ENCODE data around the gene ERAL1. TPM values are rescaled to one million over a fixed set of nuclear protein-coding genes. Genes with fewer than 3 reads are reported as not detected.
"Not testable (repeated sequence)": the region's sequence is repeated elsewhere in the genome, so short reads cannot be mapped to it uniquely, and the experiment has no call there.

Gene ERAL1
- total and polyA plus RNA-seq, 4 donors = 28.4 to 39.3 (median 36.9) TPM

- H3K27ac ChIP-seq (ENCODE audit: low read depth in 1 of 2, low read length in 1 of 2) = no peak overlapping the region
- no peaks in the 10 kb centered on the region for H3K27me3 ChIP-seq (ENCODE audit: control insufficient read depth in 3 of 3, insufficient read depth in 3 of 3, low read length in 2 of 3)
- TF ChIP-seq CTCF (IDR thresholded peaks at IDR 0.05; ENCODE audit: control extremely low read depth, extremely low read depth) = no peak
- no peaks in the 10 kb centered on the region for H3K4me1 ChIP-seq (ENCODE audit: control insufficient read depth in 5 of 5, insufficient read depth in 5 of 5, low read length in 5 of 5)
- H3K9ac ChIP-seq (ENCODE audit: insufficient read depth in 1 of 2, low read length in 2 of 2) = no peak overlapping the region
- ATAC-seq (ENCODE audit: insufficient read depth, low FRiP score) = no peak
- H3K36me3 ChIP-seq (ENCODE audit: control insufficient read depth in 4 of 4, insufficient read depth in 4 of 4, low read length in 4 of 4) = peaks cover 2 to 22% (median 11%) of the 10 kb centered on the region in 4 donors
- H3K4me3 ChIP-seq = no peak overlapping the region
- WGBS, 2 donors = 48 to 74% methylated on average over 1 of the region's 1 CpG
- DNase-seq = no peak
- no peaks in the 10 kb centered on the region for H3K9me3 ChIP-seq (ENCODE audit: control insufficient read depth in 4 of 4, insufficient read depth in 3 of 4, low read length in 3 of 4)
Observed at GRCh38 chr17:28875848-28876550, 21.2 kb downstream of the ERAL1 start.

- not testable (repeated sequence) for H3K4me1 ChIP-seq (ENCODE audit: control insufficient read depth in 5 of 5, insufficient read depth in 5 of 5, low read length in 5 of 5); ATAC-seq (ENCODE audit: insufficient read depth, low FRiP score); H3K27me3 ChIP-seq (ENCODE audit: control insufficient read depth in 3 of 3, insufficient read depth in 3 of 3, low read length in 2 of 3); H3K9ac ChIP-seq (ENCODE audit: insufficient read depth in 1 of 2, low read length in 2 of 2); H3K9me3 ChIP-seq (ENCODE audit: control insufficient read depth in 4 of 4, insufficient read depth in 3 of 4, low read length in 3 of 4); H3K27ac ChIP-seq (ENCODE audit: low read depth in 1 of 2, low read length in 1 of 2); H3K4me3 ChIP-seq; DNase-seq
- WGBS, 2 donors = 95 to 100% methylated on average over 6 of the region's 6 CpGs
- peaks cover 2 to 34% (median 20%) of the 10 kb centered on the region in 4 donors for H3K36me3 ChIP-seq (ENCODE audit: control insufficient read depth in 4 of 4, insufficient read depth in 4 of 4, low read length in 4 of 4)
Observed at GRCh38 chr17:28877150-28877711, 22.4 kb downstream of the ERAL1 start.

GRCh38 chr17:28878158-28878910 lies 23.5 kb downstream of the ERAL1 start:
- H3K4me1 ChIP-seq (ENCODE audit: control insufficient read depth in 5 of 5, insufficient read depth in 5 of 5, low read length in 5 of 5) = no peaks in the 10 kb centered on the region
- H3K27me3 ChIP-seq (ENCODE audit: control insufficient read depth in 3 of 3, insufficient read depth in 3 of 3, low read length in 2 of 3) = no peaks in the 10 kb centered on the region
- TF ChIP-seq CTCF (IDR thresholded peaks at IDR 0.05; ENCODE audit: control extremely low read depth, extremely low read depth) = no peak
- DNase-seq (no peak), ATAC-seq (ENCODE audit: insufficient read depth, low FRiP score) (no peak)
- H3K36me3 ChIP-seq (ENCODE audit: control insufficient read depth in 4 of 4, insufficient read depth in 4 of 4, low read length in 4 of 4) = peaks cover 2 to 44% (median 23%) of the 10 kb centered on the region in 4 donors
- H3K9ac ChIP-seq (ENCODE audit: insufficient read depth in 1 of 2, low read length in 2 of 2) = no peak overlapping the region
- H3K27ac ChIP-seq (ENCODE audit: low read depth in 1 of 2, low read length in 1 of 2) = no peak overlapping the region
- H3K9me3 ChIP-seq (ENCODE audit: control insufficient read depth in 4 of 4, insufficient read depth in 3 of 4, low read length in 3 of 4) = no peaks in the 10 kb centered on the region
- no peak overlapping the region for H3K4me3 ChIP-seq
- WGBS, 2 donors = 91 to 96% methylated on average over 2 of the region's 2 CpGs

- no peak overlapping the region for H3K27ac ChIP-seq (ENCODE audit: low read depth in 1 of 2, low read length in 1 of 2)
- DNase-seq = peak; percentile 12 to 31 (median 20)
- no peaks in the 10 kb centered on the region for H3K9me3 ChIP-seq (ENCODE audit: control insufficient read depth in 4 of 4, insufficient read depth in 3 of 4, low read length in 3 of 4)
- TF ChIP-seq CTCF (IDR thresholded peaks at IDR 0.05; ENCODE audit: control extremely low read depth, extremely low read depth) = no peak
- ATAC-seq (ENCODE audit: insufficient read depth, low FRiP score) = no peak
- no peaks in the 10 kb centered on the region for H3K27me3 ChIP-seq (ENCODE audit: control insufficient read depth in 3 of 3, insufficient read depth in 3 of 3, low read length in 2 of 3)
- no peak overlapping the region for H3K4me3 ChIP-seq
- WGBS, 2 donors = 79 to 90% methylated on average over 4 of the region's 4 CpGs
- H3K9ac ChIP-seq (ENCODE audit: insufficient read depth in 1 of 2, low read length in 2 of 2) = no peak overlapping the region
- H3K4me1 ChIP-seq (ENCODE audit: control insufficient read depth in 5 of 5, insufficient read depth in 5 of 5, low read length in 5 of 5) = no peaks in the 10 kb centered on the region
- H3K36me3 ChIP-seq (ENCODE audit: control insufficient read depth in 4 of 4, insufficient read depth in 4 of 4, low read length in 4 of 4) = peaks cover 2 to 50% (median 25%) of the 10 kb centered on the region in 4 donors
Observed at GRCh38 chr17:28878981-28879380, 24.2 kb downstream of the ERAL1 start.

Data from lung (tissue), 12 donors.